Activated CD8-positive, alpha-beta memory T cell treated with anti-CD3 and anti-CD28 coated beads, Interleukin-2, amount 50 U/mL, for 4 hours (primary cell): ENCODE results near the gene SLITRK5.

ENCODE experiments used
- DNase-seq: peaks from one replicate; pipeline ENCODE4 v3.0.0-alpha.2; 2020

The SLITRK5 gene, protein sequence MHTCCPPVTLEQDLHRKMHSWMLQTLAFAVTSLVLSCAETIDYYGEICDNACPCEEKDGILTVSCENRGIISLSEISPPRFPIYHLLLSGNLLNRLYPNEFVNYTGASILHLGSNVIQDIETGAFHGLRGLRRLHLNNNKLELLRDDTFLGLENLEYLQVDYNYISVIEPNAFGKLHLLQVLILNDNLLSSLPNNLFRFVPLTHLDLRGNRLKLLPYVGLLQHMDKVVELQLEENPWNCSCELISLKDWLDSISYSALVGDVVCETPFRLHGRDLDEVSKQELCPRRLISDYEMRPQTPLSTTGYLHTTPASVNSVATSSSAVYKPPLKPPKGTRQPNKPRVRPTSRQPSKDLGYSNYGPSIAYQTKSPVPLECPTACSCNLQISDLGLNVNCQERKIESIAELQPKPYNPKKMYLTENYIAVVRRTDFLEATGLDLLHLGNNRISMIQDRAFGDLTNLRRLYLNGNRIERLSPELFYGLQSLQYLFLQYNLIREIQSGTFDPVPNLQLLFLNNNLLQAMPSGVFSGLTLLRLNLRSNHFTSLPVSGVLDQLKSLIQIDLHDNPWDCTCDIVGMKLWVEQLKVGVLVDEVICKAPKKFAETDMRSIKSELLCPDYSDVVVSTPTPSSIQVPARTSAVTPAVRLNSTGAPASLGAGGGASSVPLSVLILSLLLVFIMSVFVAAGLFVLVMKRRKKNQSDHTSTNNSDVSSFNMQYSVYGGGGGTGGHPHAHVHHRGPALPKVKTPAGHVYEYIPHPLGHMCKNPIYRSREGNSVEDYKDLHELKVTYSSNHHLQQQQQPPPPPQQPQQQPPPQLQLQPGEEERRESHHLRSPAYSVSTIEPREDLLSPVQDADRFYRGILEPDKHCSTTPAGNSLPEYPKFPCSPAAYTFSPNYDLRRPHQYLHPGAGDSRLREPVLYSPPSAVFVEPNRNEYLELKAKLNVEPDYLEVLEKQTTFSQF

DNA sequence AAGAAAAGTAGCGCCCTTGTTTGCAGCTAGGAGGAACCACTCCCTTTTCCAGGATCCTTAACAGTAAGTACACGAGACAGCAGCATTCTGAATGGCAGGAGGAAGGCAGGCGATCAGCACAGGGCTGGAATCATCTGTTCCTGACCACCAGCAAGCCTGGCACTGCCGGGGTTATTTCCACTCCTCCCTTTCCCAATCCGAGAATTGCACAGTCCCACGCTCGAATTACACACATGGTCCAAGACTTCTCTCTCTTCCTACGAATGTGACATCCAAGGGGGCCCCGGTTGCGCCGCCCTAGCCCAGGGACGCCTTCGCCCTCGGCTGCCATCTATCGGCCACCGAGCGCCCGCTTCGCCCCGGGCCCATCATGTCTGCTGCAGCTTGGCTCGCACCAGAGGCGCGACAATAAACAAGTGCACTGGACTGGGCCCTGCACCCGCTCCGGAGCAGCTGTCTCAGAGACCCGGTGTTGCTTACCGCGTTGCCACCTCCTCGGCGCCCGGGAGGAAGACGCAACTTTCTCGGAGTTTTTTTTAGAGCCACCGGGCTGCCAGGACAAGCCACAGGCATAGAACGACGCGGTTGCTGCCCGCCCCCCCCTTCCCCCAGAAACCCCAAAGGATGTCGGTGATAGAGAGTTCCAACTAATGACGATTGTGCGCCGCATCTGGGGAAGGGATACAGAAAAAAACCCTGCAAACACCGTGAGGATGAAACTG lies at the start of gene SLITRK5:
SLITRK5 (plus strand) TSS at position 341 of the 722 bp plus-strand sequence. CDS start 4,018 bp downstream, outside the sequence.
- peak; percentile 69 for DNase-seq

DNA sequence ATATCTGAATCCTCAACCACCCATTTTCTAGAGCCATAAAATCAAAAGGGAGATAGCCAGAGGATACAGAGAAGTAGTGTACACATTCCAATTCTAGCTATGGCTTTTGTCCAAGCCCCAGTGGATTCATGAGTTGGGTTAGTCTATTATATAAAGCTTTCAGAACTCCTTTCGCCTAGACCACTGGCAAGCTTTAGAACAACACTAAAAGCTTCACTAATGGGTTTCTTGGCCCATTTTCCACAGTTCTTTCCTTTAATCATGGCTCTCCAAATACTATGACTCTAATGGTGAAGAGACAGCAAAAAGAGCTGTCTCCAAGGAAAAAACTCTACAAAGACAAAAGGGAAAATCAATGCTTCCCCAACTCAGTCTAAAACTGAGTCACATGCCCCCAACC lies 48.2 kb upstream of the SLITRK5 start:
- DNase-seq, result no peak

DNA sequence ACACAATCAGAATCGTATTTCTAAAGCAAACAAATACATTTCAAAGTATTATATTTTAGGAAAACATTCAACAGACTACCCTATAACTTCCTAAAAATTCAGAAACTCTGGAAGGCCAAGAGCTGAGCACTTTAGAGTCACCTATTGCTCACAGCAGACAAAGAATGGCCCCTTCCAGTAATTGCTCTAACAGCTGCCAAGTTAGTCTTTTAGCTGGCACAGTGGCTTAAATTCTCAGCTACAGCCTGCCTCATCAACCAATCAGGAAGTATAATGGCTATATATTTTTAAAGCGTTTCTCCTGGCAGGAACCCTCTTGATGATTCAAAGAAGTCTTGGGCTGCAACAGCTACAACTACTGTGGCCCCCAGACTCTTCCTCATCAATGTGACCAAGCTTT lies 14.9 kb upstream of the SLITRK5 start:
- DNase-seq, result no peak

DNA sequence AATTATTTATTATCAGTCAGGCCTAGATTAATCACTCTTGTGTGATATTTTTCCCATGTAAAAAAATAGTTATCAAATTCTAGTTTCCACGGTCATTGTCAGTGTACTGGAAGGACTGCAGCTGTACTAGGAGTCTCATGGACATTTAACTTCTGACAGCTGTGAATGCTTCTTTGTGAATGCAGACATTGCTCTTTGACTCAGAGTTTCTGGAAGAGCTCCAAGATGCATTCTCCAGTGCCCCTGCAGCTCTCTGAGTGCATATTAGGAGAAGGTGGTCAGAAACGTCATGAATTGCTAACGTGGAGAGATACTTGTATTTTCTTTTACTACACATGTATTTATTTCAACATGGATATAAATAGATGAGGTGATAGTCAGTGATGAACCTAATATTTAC lies 9.7 kb upstream of the SLITRK5 start:
- DNase-seq, result no peak

DNA sequence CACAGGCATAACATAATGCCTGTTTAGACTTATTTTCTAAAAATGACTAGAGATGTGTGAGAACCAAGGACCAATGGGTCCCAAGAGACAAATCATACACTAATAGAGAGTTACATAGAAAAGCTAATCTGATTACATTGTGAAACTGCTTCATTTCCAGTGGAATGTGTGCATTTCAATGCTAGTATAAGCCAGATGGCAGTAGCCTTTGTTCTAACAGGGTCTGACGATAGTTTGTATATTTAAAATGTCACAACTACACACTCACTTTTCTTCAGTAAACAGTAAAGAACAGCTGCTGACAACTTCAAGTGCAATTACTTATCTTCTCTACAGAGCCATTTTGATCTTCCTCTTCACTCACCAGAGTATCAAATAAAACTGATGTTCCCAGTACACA lies 4.3 kb upstream of the SLITRK5 start:
- no peak for DNase-seq

DNA sequence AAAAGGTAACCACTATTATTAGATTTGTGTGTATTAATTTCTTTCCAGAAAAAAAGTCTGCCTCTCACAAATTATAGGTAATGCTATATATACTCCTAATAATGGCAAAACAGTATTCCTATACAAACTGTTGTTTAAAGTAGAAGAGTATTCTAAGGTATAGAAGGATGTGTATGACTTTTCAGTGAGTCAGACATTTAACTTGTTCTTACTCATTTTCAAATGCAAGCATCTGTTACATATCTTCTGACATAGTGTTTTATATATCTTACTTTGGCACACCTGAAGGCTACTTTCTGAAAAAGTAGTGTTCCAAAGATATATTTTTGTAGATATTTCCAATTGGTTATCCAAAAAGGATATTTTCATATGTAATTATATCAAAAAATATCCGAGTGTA lies 3.5 kb upstream of the SLITRK5 start:
- DNase-seq, result no peak

DNA sequence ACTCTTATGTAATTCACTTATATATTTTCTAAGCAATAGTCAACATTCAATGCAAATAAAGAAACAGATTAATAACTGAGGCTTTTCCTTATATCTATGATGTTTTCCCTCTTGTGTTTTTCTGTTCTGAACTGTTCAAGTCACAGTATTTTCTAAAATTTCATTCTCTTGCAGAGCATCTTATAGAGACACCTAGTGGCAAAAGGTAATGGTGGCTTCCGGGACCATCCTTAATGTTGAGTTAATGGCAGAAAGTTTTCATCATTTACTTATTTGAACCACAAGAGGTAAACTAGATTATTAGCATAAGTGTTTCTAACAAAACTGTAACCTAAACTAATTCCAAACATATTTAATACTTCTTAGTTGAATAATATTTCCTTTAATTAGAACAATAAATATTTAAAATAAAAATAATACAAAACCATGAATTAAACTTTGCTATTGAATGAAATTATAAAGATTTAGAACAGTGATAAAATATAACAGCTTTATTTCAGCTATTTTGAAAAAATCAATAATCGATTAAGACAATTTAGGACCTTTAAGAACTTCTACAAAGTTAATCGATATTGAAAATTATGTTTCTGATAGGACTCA lies 1.7 kb upstream of the SLITRK5 start:
- no peak for DNase-seq

DNA sequence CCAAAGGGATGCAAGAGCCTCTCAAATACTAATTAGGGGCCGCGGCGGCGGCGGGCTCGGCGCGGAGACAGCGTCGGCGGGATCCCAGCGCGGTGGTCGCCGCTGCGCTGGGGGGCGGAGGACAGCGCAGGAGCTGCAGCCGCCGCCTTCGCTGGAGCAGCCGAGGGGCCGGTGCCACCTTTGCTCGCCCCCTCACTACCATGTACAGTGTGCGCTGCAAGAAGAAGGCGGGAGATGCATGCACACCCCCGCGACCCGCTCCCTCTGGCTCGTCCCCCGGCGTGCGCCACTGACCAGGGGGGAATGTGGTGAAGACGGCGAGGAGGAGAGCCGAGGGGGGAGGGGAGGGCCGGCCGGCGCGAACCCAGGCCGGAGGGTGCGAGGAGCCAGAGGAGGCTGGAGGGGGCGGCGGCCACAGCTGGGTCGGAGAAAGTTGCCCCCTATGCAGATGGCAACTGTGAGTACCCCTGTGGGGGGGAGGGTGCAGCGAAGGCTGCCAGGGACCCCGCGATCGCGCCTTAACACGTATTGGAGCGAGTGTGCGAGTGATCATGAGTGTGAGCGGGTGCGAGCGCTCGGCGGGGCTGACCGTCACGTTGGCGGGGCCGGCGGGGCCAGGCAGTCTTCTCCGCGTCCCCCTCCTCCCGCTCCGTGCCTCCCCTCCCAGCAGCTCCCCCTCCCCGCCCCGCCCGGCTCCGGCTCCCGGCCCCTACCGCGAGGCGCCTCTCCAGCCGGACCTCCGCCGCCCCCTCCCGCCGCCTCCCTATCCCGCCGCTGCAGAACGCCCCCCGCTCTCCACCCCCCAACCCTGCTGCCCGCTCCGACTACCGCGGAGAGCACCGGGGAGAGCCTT lies 808 bp downstream of the SLITRK5 start:
- DNase-seq, result no peak

DNA sequence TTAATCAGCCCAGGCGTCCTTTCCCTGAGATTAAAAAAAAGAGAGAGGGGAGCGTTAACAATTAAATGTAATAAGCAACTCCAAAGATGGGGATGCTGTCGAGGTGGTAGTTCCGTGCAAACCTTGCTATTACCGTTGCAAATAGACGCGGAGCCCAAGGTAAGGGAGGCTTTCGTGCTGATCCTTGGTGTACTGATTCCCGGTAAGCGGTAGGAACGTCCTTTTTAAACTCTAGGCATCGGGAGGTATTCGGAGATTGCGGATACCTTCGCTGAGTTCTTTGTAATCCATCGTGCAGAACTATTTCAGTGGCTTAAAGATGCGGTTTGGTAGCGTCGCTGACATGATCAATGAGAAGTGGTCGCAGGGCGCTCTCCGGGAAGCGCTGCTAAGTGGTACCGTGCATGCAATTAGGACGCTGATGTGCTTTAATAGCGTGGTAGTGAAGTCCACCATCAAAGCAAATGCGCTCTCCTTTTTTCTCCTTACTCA lies 3.1 kb downstream of the SLITRK5 start:
- no peak for DNase-seq

DNA sequence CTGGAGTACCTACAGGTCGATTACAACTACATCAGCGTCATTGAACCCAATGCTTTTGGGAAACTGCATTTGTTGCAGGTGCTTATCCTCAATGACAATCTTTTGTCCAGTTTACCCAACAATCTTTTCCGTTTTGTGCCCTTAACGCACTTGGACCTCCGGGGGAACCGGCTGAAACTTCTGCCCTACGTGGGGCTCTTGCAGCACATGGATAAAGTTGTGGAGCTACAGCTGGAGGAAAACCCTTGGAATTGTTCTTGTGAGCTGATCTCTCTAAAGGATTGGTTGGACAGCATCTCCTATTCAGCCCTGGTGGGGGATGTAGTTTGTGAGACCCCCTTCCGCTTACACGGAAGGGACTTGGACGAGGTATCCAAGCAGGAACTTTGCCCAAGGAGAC lies 4.7 kb downstream of the SLITRK5 start:
- no peak for DNase-seq

DNA sequence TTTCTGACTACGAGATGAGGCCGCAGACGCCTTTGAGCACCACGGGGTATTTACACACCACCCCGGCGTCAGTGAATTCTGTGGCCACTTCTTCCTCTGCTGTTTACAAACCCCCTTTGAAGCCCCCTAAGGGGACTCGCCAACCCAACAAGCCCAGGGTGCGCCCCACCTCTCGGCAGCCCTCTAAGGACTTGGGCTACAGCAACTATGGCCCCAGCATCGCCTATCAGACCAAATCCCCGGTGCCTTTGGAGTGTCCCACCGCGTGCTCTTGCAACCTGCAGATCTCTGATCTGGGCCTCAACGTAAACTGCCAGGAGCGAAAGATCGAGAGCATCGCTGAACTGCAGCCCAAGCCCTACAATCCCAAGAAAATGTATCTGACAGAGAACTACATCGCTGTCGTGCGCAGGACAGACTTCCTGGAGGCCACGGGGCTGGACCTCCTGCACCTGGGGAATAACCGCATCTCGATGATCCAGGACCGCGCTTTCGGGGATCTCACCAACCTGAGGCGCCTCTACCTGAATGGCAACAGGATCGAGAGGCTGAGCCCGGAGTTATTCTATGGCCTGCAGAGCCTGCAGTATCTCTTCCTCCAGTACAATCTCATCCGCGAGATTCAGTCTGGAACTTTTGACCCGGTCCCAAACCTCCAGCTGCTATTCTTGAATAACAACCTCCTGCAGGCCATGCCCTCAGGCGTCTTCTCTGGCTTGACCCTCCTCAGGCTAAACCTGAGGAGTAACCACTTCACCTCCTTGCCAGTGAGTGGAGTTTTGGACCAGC lies 5.3 kb downstream of the SLITRK5 start:
- DNase-seq, result no peak

DNA sequence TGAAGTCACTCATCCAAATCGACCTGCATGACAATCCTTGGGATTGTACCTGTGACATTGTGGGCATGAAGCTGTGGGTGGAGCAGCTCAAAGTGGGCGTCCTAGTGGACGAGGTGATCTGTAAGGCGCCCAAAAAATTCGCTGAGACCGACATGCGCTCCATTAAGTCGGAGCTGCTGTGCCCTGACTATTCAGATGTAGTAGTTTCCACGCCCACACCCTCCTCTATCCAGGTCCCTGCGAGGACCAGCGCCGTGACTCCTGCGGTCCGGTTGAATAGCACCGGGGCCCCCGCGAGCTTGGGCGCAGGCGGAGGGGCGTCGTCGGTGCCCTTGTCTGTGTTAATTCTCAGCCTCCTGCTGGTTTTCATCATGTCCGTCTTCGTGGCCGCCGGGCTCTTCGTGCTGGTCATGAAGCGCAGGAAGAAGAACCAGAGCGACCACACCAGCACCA lies 5.9 kb downstream of the SLITRK5 start:
- DNase-seq, result no peak

DNA sequence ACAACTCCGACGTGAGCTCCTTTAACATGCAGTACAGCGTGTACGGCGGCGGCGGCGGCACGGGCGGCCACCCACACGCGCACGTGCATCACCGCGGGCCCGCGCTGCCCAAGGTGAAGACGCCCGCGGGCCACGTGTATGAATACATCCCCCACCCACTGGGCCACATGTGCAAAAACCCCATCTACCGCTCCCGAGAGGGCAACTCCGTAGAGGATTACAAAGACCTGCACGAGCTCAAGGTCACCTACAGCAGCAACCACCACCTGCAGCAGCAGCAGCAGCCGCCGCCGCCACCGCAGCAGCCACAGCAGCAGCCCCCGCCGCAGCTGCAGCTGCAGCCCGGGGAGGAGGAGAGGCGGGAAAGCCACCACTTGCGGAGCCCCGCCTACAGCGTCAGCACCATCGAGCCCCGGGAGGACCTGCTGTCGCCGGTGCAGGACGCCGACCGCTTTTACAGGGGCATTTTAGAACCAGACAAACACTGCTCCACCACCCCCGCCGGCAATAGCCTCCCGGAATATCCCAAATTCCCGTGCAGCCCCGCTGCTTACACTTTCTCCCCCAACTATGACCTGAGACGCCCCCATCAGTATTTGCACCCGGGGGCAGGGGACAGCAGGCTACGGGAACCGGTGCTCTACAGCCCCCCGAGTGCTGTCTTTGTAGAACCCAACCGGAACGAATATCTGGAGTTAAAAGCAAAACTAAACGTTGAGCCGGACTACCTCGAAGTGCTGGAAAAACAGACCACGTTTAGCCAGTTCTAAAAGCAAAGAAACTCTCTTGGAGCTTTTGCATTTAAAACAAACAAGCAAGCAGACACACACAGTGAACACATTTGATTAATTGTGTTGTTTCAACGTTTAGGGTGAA lies 6.6 kb downstream of the SLITRK5 start:
- peak; percentile 38 for DNase-seq

DNA sequence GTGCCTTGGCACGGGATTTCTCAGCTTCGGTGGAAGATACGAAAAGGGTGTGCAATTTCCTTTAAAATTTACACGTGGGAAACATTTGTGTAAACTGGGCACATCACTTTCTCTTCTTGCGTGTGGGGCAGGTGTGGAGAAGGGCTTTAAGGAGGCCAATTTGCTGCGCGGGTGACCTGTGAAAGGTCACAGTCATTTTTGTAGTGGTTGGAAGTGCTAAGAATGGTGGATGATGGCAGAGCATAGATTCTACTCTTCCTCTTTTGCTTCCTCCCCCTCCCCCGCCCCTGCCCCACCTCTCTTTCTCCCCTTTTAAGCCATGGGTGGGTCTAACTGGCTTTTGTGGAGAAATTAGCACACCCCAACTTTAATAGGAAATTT lies 7.2 kb downstream of the SLITRK5 start:
- DNase-seq, result no peak

DNA sequence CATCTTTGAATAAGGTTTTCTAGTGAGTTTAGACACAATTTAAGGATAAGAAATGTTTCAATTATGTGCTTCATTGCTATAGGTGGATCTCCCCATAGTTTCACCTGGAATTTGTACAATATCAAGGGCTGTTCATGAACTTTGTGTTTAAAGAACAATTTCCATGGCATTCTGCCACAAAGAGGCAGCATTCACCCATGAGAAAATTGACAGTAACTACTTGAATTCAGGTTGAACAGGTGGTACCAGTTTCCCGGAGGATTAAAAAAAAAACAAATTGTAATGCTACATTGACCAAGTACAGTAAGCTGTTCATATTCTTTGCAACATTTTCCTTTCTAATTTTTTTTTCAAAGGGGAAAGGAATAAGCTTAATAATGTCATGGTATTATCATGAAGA lies 9.1 kb downstream of the SLITRK5 start:
- DNase-seq, result no peak

DNA sequence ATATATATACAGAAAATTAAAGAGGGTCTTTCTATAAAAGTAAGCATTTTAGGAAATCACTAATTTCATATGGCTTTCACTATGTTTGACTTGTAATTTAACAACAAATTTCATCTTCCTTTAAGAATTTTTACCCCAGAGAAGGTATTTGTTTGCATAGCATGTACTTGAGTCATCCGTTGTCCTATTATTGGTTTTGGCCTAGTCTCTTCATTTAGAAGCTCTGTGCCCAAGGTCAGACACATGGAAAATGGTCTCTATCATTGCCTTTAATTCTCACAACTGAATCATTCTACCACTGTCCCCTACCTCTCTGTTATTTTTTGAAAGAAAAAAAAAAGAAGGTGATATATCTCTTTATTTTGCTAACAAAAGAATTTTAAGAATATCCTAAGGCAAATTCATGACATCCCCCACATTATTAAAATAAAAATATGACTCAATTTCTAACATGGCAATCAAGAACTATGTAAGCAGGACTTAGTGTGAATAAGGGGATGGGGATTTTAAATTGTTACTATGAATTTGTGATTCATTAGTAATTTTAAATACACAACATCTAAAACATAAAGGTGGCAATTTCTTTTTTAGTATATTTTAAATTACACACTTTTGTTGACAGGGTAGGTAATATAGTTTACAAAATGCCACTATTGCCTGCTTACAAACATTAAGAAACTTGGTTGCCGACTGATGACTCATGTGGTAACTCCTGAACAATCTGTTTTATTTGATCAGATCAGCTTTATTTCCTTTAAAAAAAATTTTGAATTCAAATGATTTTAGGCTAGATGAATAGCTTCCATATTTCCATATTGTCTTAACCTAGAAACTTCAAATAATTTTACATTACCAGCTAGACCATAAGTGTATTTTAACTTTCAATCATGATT lies 13.9 kb downstream of the SLITRK5 start:
- no peak for DNase-seq

DNA sequence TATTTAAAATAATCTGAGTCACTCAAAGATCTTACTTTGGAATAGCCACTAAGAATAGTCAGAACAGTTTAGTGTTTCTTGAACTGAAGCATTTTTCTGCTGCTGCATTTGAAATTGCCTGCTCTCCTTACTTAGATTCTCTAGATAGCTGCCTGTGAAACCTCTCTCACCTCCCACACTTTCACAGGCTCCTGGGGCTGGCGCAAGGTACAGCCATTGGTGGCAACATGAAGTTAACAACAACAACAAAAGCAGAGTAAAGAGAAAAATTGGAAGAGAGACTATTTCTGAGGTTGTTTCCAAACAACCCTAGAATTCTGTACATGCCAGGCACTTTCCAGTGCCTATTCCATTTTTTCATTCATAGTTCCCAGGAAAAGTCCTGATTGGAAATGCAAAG lies 25.3 kb downstream of the SLITRK5 start:
- DNase-seq, result no peak

DNA sequence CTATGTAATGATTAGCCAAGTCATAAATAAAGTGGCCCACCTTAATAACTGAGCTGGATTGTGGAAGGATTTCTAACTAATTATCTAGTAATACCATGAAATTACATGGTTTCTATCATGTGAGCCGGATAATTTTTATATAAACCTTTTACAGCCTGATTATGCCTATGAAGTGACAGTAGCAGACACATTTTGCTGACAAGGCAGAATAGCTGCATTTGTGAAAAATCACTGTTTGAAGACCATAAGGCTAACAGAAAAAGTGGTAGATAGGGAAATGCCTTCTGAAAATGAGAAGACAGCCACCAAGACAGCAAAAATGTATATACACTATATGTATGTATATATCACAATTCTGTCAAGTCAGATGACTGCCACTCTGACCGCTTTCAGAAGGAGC lies 27.1 kb downstream of the SLITRK5 start:
- no peak for DNase-seq

DNA sequence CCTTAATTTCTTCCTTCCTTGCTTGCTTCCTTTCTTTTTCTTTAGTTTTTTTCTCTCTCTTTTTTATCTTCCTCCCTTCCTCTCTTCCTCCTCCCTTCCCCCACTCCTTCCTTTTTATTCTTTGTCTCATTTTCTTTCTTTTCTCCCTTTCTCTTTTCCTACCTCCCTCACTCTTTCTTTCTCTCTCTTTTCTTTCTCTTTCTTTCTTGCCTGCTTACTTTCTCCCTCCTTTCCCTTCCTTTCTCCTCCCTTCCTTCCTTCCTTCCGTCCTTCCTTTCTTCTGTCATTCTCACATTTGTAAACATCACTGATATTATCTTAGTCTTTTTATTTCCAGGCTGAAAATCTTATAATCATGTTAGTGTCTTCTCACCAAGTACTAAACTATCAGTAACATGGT lies 38.8 kb downstream of the SLITRK5 start:
- no peak for DNase-seq
